ENCODE measurements around the gene SLC29A3.

The SLC29A3 gene

GRCh38 chr10:71343392-71343773, 24.3 kb downstream of the SLC29A3 start:
- no peak for DNase-seq (ENCODE audit: extremely low read depth, low read depth)
- no peak for TF ChIP-seq CTCF (IDR thresholded peaks at IDR 0.05; ENCODE audit: low read depth, low read length)

- DNase-seq (ENCODE audit: extremely low read depth, low read depth) = no peak
- TF ChIP-seq CTCF (IDR thresholded peaks at IDR 0.05; ENCODE audit: low read depth, low read length) = no peak
These were observed 25.3 kb downstream of the SLC29A3 start for GRCh38 chr10:71344154-71344925.

DNA sequence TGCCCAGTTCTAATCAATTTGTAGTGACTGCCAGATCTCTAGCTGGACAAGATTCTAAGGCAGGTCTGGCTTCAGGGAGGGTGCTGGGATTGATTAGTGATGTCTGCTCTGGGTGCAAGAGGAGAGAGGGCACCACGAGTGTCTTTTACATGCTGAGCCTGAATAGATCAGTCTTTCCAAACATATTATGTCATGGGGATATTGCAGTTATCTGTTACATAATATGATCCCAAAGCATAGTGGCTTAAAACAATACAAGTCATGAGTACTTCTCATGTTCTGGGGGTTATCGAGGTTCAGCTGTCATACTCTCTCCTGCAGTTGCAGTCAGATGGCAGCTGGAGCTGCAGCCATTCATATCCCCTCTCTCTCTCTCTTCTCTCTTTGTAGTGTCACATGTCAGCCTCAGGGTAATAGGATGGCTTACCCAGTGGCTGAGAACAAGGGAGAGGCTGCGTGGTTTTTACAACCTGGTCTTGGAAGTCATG, 26.0 kb downstream of the SLC29A3 start:
- DNase-seq (ENCODE audit: extremely low read depth, low read depth) = no peak
- TF ChIP-seq CTCF (IDR thresholded peaks at IDR 0.05; ENCODE audit: low read depth, low read length) = no peak

DNA sequence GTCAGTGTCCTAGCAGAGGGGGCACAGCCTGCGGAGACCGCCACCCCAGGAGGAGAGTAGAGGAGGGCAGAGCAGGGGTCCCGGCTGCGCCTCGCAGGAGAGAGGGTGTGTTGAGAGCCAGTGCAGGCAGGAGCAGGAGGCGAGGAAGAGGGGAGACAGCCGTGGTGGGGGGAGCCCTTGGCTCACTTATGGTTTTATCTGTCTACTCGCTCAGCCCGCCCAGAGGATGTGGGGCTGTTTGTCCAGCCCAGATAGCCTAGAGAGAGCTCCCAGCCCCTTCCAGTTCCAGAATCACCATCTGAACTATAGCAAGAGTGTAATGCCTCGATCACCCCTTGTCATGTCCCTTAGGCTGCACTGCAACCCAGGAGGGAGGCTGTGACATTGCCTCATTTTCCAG, 26.6 kb downstream of the SLC29A3 start:
- TF ChIP-seq CTCF (IDR thresholded peaks at IDR 0.05; ENCODE audit: low read depth, low read length) = no peak
- no peak for DNase-seq (ENCODE audit: extremely low read depth, low read depth)

DNA sequence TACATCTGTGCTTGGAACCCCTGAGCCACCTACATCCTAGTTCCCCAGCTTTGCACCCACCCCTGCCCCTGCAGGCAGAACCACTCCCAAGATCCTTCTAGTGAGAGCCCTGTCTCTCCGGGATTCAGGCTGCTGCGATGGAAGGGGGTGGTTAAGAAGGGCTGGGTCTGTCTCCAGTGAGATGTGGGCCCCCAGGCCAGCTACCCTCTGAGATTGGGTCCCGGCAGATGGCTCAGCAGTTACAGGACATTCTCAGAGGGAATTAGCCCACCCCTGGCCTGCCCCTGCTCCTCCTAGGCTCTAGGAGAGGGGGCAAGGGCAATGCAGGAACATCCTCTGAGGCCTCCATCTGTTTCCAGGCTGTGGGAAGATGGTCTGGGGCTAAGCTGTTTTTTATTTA, 27.7 kb downstream of the SLC29A3 start:
- no peak for DNase-seq (ENCODE audit: extremely low read depth, low read depth)
- no peak for TF ChIP-seq CTCF (IDR thresholded peaks at IDR 0.05; ENCODE audit: low read depth, low read length)

DNA sequence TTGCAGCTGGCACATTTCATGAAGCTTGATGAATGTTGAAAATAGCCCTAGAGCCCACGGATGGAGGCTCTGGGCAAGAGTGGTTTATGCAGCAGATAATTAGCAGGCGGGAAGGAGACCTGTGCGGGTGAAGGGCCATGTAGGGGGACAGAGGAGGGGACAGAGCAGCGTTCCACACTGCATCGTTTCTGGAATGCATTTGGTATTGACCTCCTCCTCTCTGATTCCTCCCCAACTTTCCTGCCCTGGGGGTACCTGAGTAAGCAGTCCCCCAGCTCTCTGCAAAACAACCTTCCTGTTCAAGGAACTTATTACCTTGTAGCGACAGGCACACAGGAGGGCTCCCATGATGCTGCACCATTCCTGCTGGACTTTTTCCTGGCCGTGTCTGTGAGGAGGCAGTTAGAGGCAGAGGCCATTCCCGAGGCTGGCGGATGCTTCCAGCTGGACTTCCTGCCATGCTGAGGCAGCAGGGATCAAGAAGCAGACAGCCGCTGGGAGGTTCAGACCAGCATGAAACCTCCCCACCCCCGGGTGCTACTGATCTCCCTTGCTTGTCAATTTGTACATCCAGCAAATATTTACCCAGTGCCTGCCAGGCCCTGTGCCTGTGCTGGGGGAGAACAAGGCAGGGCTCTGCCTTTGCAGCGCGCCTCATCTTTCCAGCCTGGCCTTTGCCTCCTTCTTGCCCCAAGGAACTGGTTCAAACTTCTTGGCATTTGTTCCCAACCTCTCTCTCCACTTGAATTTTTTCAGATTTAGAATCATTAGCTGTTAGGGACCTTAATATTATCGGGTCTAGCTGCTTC, 28.7 kb downstream of the SLC29A3 start:
- TF ChIP-seq CTCF (IDR thresholded peaks at IDR 0.05; ENCODE audit: low read depth, low read length) = no peak
- DNase-seq (ENCODE audit: extremely low read depth, low read depth) = no peak

GRCh38 chr10:71348850-71349249, 29.8 kb downstream of the SLC29A3 start:
- no peak for DNase-seq (ENCODE audit: extremely low read depth, low read depth)
- no peak for TF ChIP-seq CTCF (IDR thresholded peaks at IDR 0.05; ENCODE audit: low read depth, low read length)

All from AG09319 (cell line).